ENCODE results near the gene MRPS17.

DNA sequence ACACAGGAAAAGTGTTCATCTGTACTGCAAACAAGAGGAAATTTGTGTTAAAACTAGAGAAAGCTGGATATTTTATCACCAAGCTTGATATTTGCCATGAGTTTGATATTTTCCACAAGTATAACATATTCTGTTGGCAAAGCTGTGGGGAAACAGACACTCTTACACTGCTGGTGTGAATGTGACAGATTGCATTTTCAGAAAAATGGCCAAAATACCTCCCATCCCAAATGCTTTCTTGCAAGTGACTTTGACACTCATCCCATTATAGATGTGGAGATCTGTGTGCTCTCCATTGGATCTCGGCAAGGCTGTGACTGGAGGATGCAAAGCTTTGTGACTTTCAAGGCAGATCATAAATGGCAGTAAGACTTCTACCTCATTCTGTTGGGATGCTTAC lies 33.9 kb upstream of the MRPS17 start:
- TF ChIP-seq, protein P1, sequence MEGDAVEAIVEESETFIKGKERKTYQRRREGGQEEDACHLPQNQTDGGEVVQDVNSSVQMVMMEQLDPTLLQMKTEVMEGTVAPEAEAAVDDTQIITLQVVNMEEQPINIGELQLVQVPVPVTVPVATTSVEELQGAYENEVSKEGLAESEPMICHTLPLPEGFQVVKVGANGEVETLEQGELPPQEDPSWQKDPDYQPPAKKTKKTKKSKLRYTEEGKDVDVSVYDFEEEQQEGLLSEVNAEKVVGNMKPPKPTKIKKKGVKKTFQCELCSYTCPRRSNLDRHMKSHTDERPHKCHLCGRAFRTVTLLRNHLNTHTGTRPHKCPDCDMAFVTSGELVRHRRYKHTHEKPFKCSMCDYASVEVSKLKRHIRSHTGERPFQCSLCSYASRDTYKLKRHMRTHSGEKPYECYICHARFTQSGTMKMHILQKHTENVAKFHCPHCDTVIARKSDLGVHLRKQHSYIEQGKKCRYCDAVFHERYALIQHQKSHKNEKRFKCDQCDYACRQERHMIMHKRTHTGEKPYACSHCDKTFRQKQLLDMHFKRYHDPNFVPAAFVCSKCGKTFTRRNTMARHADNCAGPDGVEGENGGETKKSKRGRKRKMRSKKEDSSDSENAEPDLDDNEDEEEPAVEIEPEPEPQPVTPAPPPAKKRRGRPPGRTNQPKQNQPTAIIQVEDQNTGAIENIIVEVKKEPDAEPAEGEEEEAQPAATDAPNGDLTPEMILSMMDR (IDR thresholded peaks at IDR 0.05): no peak
- TF ChIP-seq POLR2A (IDR thresholded peaks at IDR 0.05; ENCODE audit: low read depth) (no peak), POLR2AphosphoS5 (IDR thresholded peaks at IDR 0.05) (no peak), EP300 (IDR thresholded peaks at IDR 0.05) (no peak)

All from esophagus muscularis mucosa (tissue), 4 donors.